Activated CD8-positive, alpha-beta memory T cell treated with anti-CD3 and anti-CD28 coated beads, Interleukin-2, amount 50 U/mL, for 48 hours (primary cell): ENCODE data around the gene CD177.
"Not testable (repeated sequence)": the region's sequence is repeated elsewhere in the genome, so short reads cannot be mapped to it uniquely, and the experiment has no call there.

Experiments used
- DNase-seq: peaks from one replicate; pipeline ENCODE4 v3.0.0-alpha.2; 2020

CD177 gene

GRCh38 chr19:43332058-43332922 lies 21.2 kb upstream of the CD177 start:
- no peak for DNase-seq

GRCh38 chr19:43336508-43336907 lies 17.0 kb upstream of the CD177 start:
- not testable (repeated sequence) for DNase-seq

GRCh38 chr19:43337737-43338136 lies 15.7 kb upstream of the CD177 start:
- DNase-seq, result no peak

GRCh38 chr19:43338530-43338929 lies 15.0 kb upstream of the CD177 start:
- DNase-seq, result no peak

- DNase-seq, result not testable (repeated sequence)
These were observed 14.1 kb upstream of the CD177 start for GRCh38 chr19:43339243-43339930.

GRCh38 chr19:43340101-43340500 lies 13.4 kb upstream of the CD177 start:
- not testable (repeated sequence) for DNase-seq

GRCh38 chr19:43341098-43341497 lies 12.4 kb upstream of the CD177 start:
- DNase-seq, result not testable (repeated sequence)

- not testable (repeated sequence) for DNase-seq
These were observed 11.4 kb upstream of the CD177 start for GRCh38 chr19:43342104-43342503.

GRCh38 chr19:43344347-43344925 lies 9.1 kb upstream of the CD177 start:
- DNase-seq, result not testable (repeated sequence)

- DNase-seq, result not testable (repeated sequence)
These were observed 3.7 kb upstream of the CD177 start for GRCh38 chr19:43349813-43350212.

GRCh38 chr19:43351998-43352746 lies 1.3 kb upstream of the CD177 start:
- no peak for DNase-seq

- DNase-seq, result no peak
These were observed 780 bp downstream of the CD177 start for GRCh38 chr19:43354305-43354627.

GRCh38 chr19:43356749-43357148 lies 3.3 kb downstream of the CD177 start:
- DNase-seq, result not testable (repeated sequence)

- DNase-seq, result no peak
These were observed 8.7 kb downstream of the CD177 start for GRCh38 chr19:43362179-43362578.

GRCh38 chr19:43362745-43363144 lies 9.3 kb downstream of the CD177 start:
- no peak for DNase-seq

GRCh38 chr19:43365677-43366076 lies 12.2 kb downstream of the CD177 start:
- not testable (repeated sequence) for DNase-seq

- no peak for DNase-seq
These were observed 14.3 kb downstream of the CD177 start for GRCh38 chr19:43367822-43368221.

GRCh38 chr19:43368897-43369296 lies 15.4 kb downstream of the CD177 start:
- not testable (repeated sequence) for DNase-seq

- no peak for DNase-seq
These were observed 18.4 kb downstream of the CD177 start for GRCh38 chr19:43371909-43372308.

GRCh38 chr19:43372462-43372861 lies 19.0 kb downstream of the CD177 start:
- DNase-seq, result no peak

- DNase-seq, result not testable (repeated sequence)
These were observed 24.1 kb downstream of the CD177 start for GRCh38 chr19:43377624-43378023.

GRCh38 chr19:43380008-43380407 lies 26.5 kb downstream of the CD177 start:
- DNase-seq, result no peak

GRCh38 chr19:43380771-43381386 lies 27.4 kb downstream of the CD177 start:
- no peak for DNase-seq
